ENCODE measurements around the gene VPS37D.

The VPS37D gene

GRCh38 chr7:73623798-73624668, 43.6 kb upstream of the VPS37D start, which contains the start of gene MLXIPL:
Gene MLXIPL, minus strand, starts transcription at chr7:73624522. Its CDS starts 30 bp downstream, at chr7:73624492.
- TF ChIP-seq CTCF (IDR thresholded peaks at IDR 0.05; ENCODE audit: low read depth, low read length): no peak
- no peak within 1 kb of the TSS for H3K4me3 ChIP-seq (ENCODE audit: low read depth, low read length)

- TF ChIP-seq CTCF (IDR thresholded peaks at IDR 0.05; ENCODE audit: low read depth, low read length): no peak
- no peak overlapping the region for H3K4me3 ChIP-seq (ENCODE audit: low read depth, low read length)
Observed at GRCh38 chr7:73624669-73625001, 43.0 kb upstream of the VPS37D start.

GRCh38 chr7:73625276-73625675, 42.4 kb upstream of the VPS37D start:
- no peak overlapping the region for H3K4me3 ChIP-seq (ENCODE audit: low read depth, low read length)
- no peak for TF ChIP-seq CTCF (IDR thresholded peaks at IDR 0.05; ENCODE audit: low read depth, low read length)

- H3K4me3 ChIP-seq (ENCODE audit: low read depth, low read length): no peak overlapping the region
- TF ChIP-seq CTCF (IDR thresholded peaks at IDR 0.05; ENCODE audit: low read depth, low read length): 0 out of 2 replicates have a peak, but pooled peaks have one; percentile 6
Observed at GRCh38 chr7:73626814-73627213, 40.8 kb upstream of the VPS37D start.

GRCh38 chr7:73628504-73628903, 39.1 kb upstream of the VPS37D start:
- no peak overlapping the region for H3K4me3 ChIP-seq (ENCODE audit: low read depth, low read length)
- no peak for TF ChIP-seq CTCF (IDR thresholded peaks at IDR 0.05; ENCODE audit: low read depth, low read length)

GRCh38 chr7:73631558-73631957, 36.1 kb upstream of the VPS37D start:
- TF ChIP-seq CTCF (IDR thresholded peaks at IDR 0.05; ENCODE audit: low read depth, low read length): no peak
- no peak overlapping the region for H3K4me3 ChIP-seq (ENCODE audit: low read depth, low read length)

GRCh38 chr7:73633323-73633722, 34.3 kb upstream of the VPS37D start:
- TF ChIP-seq CTCF (IDR thresholded peaks at IDR 0.05; ENCODE audit: low read depth, low read length): no peak
- H3K4me3 ChIP-seq (ENCODE audit: low read depth, low read length): no peak overlapping the region
